ENCODE results near the gene MYLK.

The MYLK gene

GRCh38 chr3:123787133-123787532 lies 97.0 kb downstream of the MYLK start:
- Histone ChIP-seq H3K9me3 (ENCODE audit: control insufficient read depth, insufficient read depth, low read length) (no peaks in the 10 kb centered on the region), H3K4me1 (ENCODE audit: control insufficient read depth, insufficient read depth, low read length) (0 out of 2 replicates have a peak, but pooled peaks cover 1% of the 10 kb centered on the region), H3K36me3 (ENCODE audit: control insufficient read depth, insufficient read depth, low read length) (no peaks in the 10 kb centered on the region), H3K27ac (ENCODE audit: low read length) (no peak overlapping the region), H3K4me3 (ENCODE audit: low read length) (no peak overlapping the region), H3K27me3 (ENCODE audit: control insufficient read depth, insufficient read depth, low read length) (no peaks in the 10 kb centered on the region)
- no peak for DNase-seq (ENCODE audit: low read depth, low spot score)
- no CpG with 5 or more reads among the region's 5 CpGs for WGBS (ENCODE audit: insufficient coverage, insufficient read length)

- H3K4me3 ChIP-seq (ENCODE audit: low read length), result no peak overlapping the region
- no peak overlapping the region for H3K27ac ChIP-seq (ENCODE audit: low read length)
- H3K27me3 ChIP-seq (ENCODE audit: control insufficient read depth, insufficient read depth, low read length), result no peaks in the 10 kb centered on the region
- H3K4me1 ChIP-seq (ENCODE audit: control insufficient read depth, insufficient read depth, low read length), result 0 out of 2 replicates have a peak, but pooled peaks cover 1% of the 10 kb centered on the region
- no peak for DNase-seq (ENCODE audit: low read depth, low spot score)
- H3K36me3 ChIP-seq (ENCODE audit: control insufficient read depth, insufficient read depth, low read length), result no peaks in the 10 kb centered on the region
- no peaks in the 10 kb centered on the region for H3K9me3 ChIP-seq (ENCODE audit: control insufficient read depth, insufficient read depth, low read length)
- WGBS (ENCODE audit: insufficient coverage, insufficient read length), result no CpG with 5 or more reads among the region's 3 CpGs
Observed at GRCh38 chr3:123785602-123786001, 98.5 kb downstream of the MYLK start.

GRCh38 chr3:123783811-123784210 lies 100.3 kb downstream of the MYLK start:
- WGBS (ENCODE audit: insufficient coverage, insufficient read length), result no CpG with 5 or more reads among the region's 4 CpGs
- no peak overlapping the region for H3K4me3 ChIP-seq (ENCODE audit: low read length)
- DNase-seq (ENCODE audit: low read depth, low spot score), result no peak
- no peaks in the 10 kb centered on the region for H3K9me3 ChIP-seq (ENCODE audit: control insufficient read depth, insufficient read depth, low read length)
- H3K27ac ChIP-seq (ENCODE audit: low read length), result no peak overlapping the region
- no peaks in the 10 kb centered on the region for H3K27me3 ChIP-seq (ENCODE audit: control insufficient read depth, insufficient read depth, low read length)
- H3K4me1 ChIP-seq (ENCODE audit: control insufficient read depth, insufficient read depth, low read length), result 0 out of 2 replicates have a peak, but pooled peaks cover 1% of the 10 kb centered on the region
- H3K36me3 ChIP-seq (ENCODE audit: control insufficient read depth, insufficient read depth, low read length), result no peaks in the 10 kb centered on the region

GRCh38 chr3:123783050-123783689 lies 101.0 kb downstream of the MYLK start:
- Histone ChIP-seq H3K4me3 (ENCODE audit: low read length) (no peak overlapping the region), H3K4me1 (ENCODE audit: control insufficient read depth, insufficient read depth, low read length) (0 out of 2 replicates have a peak, but pooled peaks cover 1% of the 10 kb centered on the region), H3K27me3 (ENCODE audit: control insufficient read depth, insufficient read depth, low read length) (no peaks in the 10 kb centered on the region), H3K9me3 (ENCODE audit: control insufficient read depth, insufficient read depth, low read length) (no peaks in the 10 kb centered on the region), H3K36me3 (ENCODE audit: control insufficient read depth, insufficient read depth, low read length) (no peaks in the 10 kb centered on the region), H3K27ac (ENCODE audit: low read length) (no peak overlapping the region)
- DNase-seq (ENCODE audit: low read depth, low spot score), result no peak
- no CpG with 5 or more reads among the region's 1 CpG for WGBS (ENCODE audit: insufficient coverage, insufficient read length)

GRCh38 chr3:123782488-123782887 lies 101.6 kb downstream of the MYLK start:
- Histone ChIP-seq H3K4me3 (ENCODE audit: low read length) (no peak overlapping the region), H3K36me3 (ENCODE audit: control insufficient read depth, insufficient read depth, low read length) (no peaks in the 10 kb centered on the region), H3K27ac (ENCODE audit: low read length) (no peak overlapping the region), H3K27me3 (ENCODE audit: control insufficient read depth, insufficient read depth, low read length) (no peaks in the 10 kb centered on the region), H3K4me1 (ENCODE audit: control insufficient read depth, insufficient read depth, low read length) (no peaks in the 10 kb centered on the region), H3K9me3 (ENCODE audit: control insufficient read depth, insufficient read depth, low read length) (no peaks in the 10 kb centered on the region)
- no CpG with 5 or more reads among the region's 4 CpGs for WGBS (ENCODE audit: insufficient coverage, insufficient read length)
- DNase-seq (ENCODE audit: low read depth, low spot score), result no peak

- no peak overlapping the region for H3K27ac ChIP-seq (ENCODE audit: low read length)
- 100% methylated on average over 3 of the region's 6 CpGs for WGBS (ENCODE audit: insufficient coverage, insufficient read length)
Observed at GRCh38 chr3:123781571-123782275, 102.4 kb downstream of the MYLK start.

GRCh38 chr3:123781138-123781537 lies 103.0 kb downstream of the MYLK start:
- Histone ChIP-seq H3K9me3 (ENCODE audit: control insufficient read depth, insufficient read depth, low read length) (no peaks in the 10 kb centered on the region), H3K4me1 (ENCODE audit: control insufficient read depth, insufficient read depth, low read length) (no peaks in the 10 kb centered on the region), H3K27me3 (ENCODE audit: control insufficient read depth, insufficient read depth, low read length) (no peaks in the 10 kb centered on the region), H3K27ac (ENCODE audit: low read length) (no peak overlapping the region), H3K4me3 (ENCODE audit: low read length) (no peak overlapping the region), H3K36me3 (ENCODE audit: control insufficient read depth, insufficient read depth, low read length) (no peaks in the 10 kb centered on the region)
- no CpG with 5 or more reads among the region's 2 CpGs for WGBS (ENCODE audit: insufficient coverage, insufficient read length)
- no peak for DNase-seq (ENCODE audit: low read depth, low spot score)

More at GRCh38 chr3:123781571-123782275, 102.4 kb downstream of the MYLK start:
- Histone ChIP-seq H3K9me3 (ENCODE audit: control insufficient read depth, insufficient read depth, low read length) (no peaks in the 10 kb centered on the region), H3K36me3 (ENCODE audit: control insufficient read depth, insufficient read depth, low read length) (no peaks in the 10 kb centered on the region), H3K4me1 (ENCODE audit: control insufficient read depth, insufficient read depth, low read length) (no peaks in the 10 kb centered on the region), H3K27me3 (ENCODE audit: control insufficient read depth, insufficient read depth, low read length) (no peaks in the 10 kb centered on the region), H3K4me3 (ENCODE audit: low read length) (no peak overlapping the region)
- no peak for DNase-seq (ENCODE audit: low read depth, low spot score)

GRCh38 chr3:123780656-123781055 lies 103.5 kb downstream of the MYLK start:
- no peak for DNase-seq (ENCODE audit: low read depth, low spot score)
- no peaks in the 10 kb centered on the region for H3K27me3 ChIP-seq (ENCODE audit: control insufficient read depth, insufficient read depth, low read length)
- WGBS (ENCODE audit: insufficient coverage, insufficient read length), result no CpG with 5 or more reads among the region's 6 CpGs

GRCh38 chr3:123779655-123780231 lies 104.4 kb downstream of the MYLK start:
- no CpG with 5 or more reads among the region's 10 CpGs for WGBS (ENCODE audit: insufficient coverage, insufficient read length)
- DNase-seq (ENCODE audit: low read depth, low spot score), result no peak
- H3K9me3 ChIP-seq (ENCODE audit: control insufficient read depth, insufficient read depth, low read length), result no peaks in the 10 kb centered on the region
- no peaks in the 10 kb centered on the region for H3K4me1 ChIP-seq (ENCODE audit: control insufficient read depth, insufficient read depth, low read length)
- H3K4me3 ChIP-seq (ENCODE audit: low read length), result no peak overlapping the region
- H3K27me3 ChIP-seq (ENCODE audit: control insufficient read depth, insufficient read depth, low read length), result no peaks in the 10 kb centered on the region
- H3K36me3 ChIP-seq (ENCODE audit: control insufficient read depth, insufficient read depth, low read length), result no peaks in the 10 kb centered on the region
- no peak overlapping the region for H3K27ac ChIP-seq (ENCODE audit: low read length)

More at GRCh38 chr3:123780656-123781055, 103.5 kb downstream of the MYLK start:
- Histone ChIP-seq H3K4me3 (ENCODE audit: low read length) (no peak overlapping the region), H3K36me3 (ENCODE audit: control insufficient read depth, insufficient read depth, low read length) (no peaks in the 10 kb centered on the region), H3K4me1 (ENCODE audit: control insufficient read depth, insufficient read depth, low read length) (no peaks in the 10 kb centered on the region), H3K27ac (ENCODE audit: low read length) (no peak overlapping the region), H3K9me3 (ENCODE audit: control insufficient read depth, insufficient read depth, low read length) (no peaks in the 10 kb centered on the region)

- no CpG with 5 or more reads among the region's 8 CpGs for WGBS (ENCODE audit: insufficient coverage, insufficient read length)
- Histone ChIP-seq H3K27ac (ENCODE audit: low read length) (no peak overlapping the region), H3K4me3 (ENCODE audit: low read length) (no peak overlapping the region), H3K36me3 (ENCODE audit: control insufficient read depth, insufficient read depth, low read length) (no peaks in the 10 kb centered on the region), H3K4me1 (ENCODE audit: control insufficient read depth, insufficient read depth, low read length) (no peaks in the 10 kb centered on the region), H3K9me3 (ENCODE audit: control insufficient read depth, insufficient read depth, low read length) (no peaks in the 10 kb centered on the region), H3K27me3 (ENCODE audit: control insufficient read depth, insufficient read depth, low read length) (no peaks in the 10 kb centered on the region)
- no peak for DNase-seq (ENCODE audit: low read depth, low spot score)
Observed at GRCh38 chr3:123778991-123779622, 105.0 kb downstream of the MYLK start.

Measured in iPS DF 6.9 (cell line).